CD14-positive monocyte (primary cell): ENCODE measurements around the gene DIPK1A. TPM values are rescaled to one million over a fixed set of nuclear protein-coding genes. Genes with fewer than 3 reads are reported as not detected.

Experiments
- DNase-seq, 3 donors: peaks; one replicate each; pipeline ENCODE4 v3.0.0-alpha.2; 2011 to 2022
- H2AFZ ChIP-seq: 2 replicates; pipeline ENCODE4 v1.6.0; 2012; ENCODE audit warnings: mild to moderate bottlenecking, low read depth, low read length, inconsistent platforms; ENCODE audit not compliant: insufficient read depth, poor library complexity, severe bottlenecking
- H3K27ac ChIP-seq, 2 donors: 1 replicate in 1 of 2; 2 replicates in 1 of 2; pipeline ENCODE4 v1.5.1; 2012 to 2013; ENCODE audit warnings: low read length in 2 of 2, control low read depth in 1 of 2, inconsistent platforms in 1 of 2, low read depth in 1 of 2, mild to moderate bottlenecking in 1 of 2
- H3K27me3 ChIP-seq, 2 donors: one replicate each; pipeline versions ENCODE4 v1.6.0 to v1.6.1; 2011 to 2013; ENCODE audit warnings: low read length in 2 of 2; ENCODE audit not compliant: control insufficient read depth in 2 of 2, insufficient read depth in 2 of 2
- H3K36me3 ChIP-seq, 2 donors: replicated peaks in 1 of 2; 1 replicate in 1 of 2; 2 replicates in 1 of 2; pipeline versions ENCODE4 v1.5.1 to v1.6.1; 2012 to 2013; ENCODE audit warnings: low read length in 2 of 2, control low read depth in 1 of 2, inconsistent platforms in 1 of 2, mild to moderate bottlenecking in 1 of 2; ENCODE audit not compliant: insufficient read depth in 2 of 2, control insufficient read depth in 1 of 2
- H3K4me1 ChIP-seq, 2 donors: 1 replicate in 1 of 2; 2 replicates in 1 of 2; pipeline versions ENCODE4 v1.5.1 to v1.6.1; 2012 to 2013; ENCODE audit warnings: low read length in 2 of 2, control low read depth in 1 of 2, inconsistent platforms in 1 of 2, mild to moderate bottlenecking in 1 of 2, moderate library complexity in 1 of 2; ENCODE audit not compliant: insufficient read depth in 2 of 2, control insufficient read depth in 1 of 2
- H3K4me2 ChIP-seq: replicated peaks from 2 replicates; pipeline ENCODE3; 2012; ENCODE audit warnings: low read length, moderate library complexity, mild to moderate bottlenecking; ENCODE audit not compliant: poor library complexity, severe bottlenecking; ENCODE audit errors: extremely low read depth
- H3K4me3 ChIP-seq, 3 experiments: fragments of 200-600 bp in 1 of 3; sonication (generic) in 1 of 3; replicated peaks in 1 of 3; 1 replicate in 2 of 3; 2 replicates in 1 of 3; pipeline ENCODE4 v1.5.1; 2011 to 2013; ENCODE audit warnings: low read length in 3 of 3, mild to moderate bottlenecking in 3 of 3, control low read depth in 2 of 3, low read depth in 2 of 3, inconsistent platforms in 1 of 3, moderate library complexity in 1 of 3
- H3K79me2 ChIP-seq: 2 replicates; pipeline ENCODE4 v1.6.0; 2012; ENCODE audit warnings: mild to moderate bottlenecking, control low read depth, inconsistent platforms, low read length, moderate library complexity; ENCODE audit not compliant: insufficient read depth
- H3K9ac ChIP-seq: 2 replicates; pipeline ENCODE4 v1.6.0; 2017; ENCODE audit warnings: low read length, mild to moderate bottlenecking; ENCODE audit not compliant: insufficient read depth, poor library complexity, severe bottlenecking
- H3K9me3 ChIP-seq, 2 donors: replicated peaks in 1 of 2; 1 replicate in 1 of 2; 2 replicates in 1 of 2; pipeline versions ENCODE4 v1.5.1 to v1.6.1; 2012 to 2013; ENCODE audit warnings: low read length in 2 of 2, control low read depth in 1 of 2; ENCODE audit not compliant: control insufficient read depth in 1 of 2, insufficient read depth in 1 of 2
- H4K20me1 ChIP-seq: 2 replicates; pipeline ENCODE4 v1.6.0; 2012; ENCODE audit warnings: mild to moderate bottlenecking, low read length, control low read depth, moderate library complexity; ENCODE audit not compliant: insufficient read depth
- H3K27ac Mint-ChIP-seq, 7 donors: one replicate each; pipeline ENCODE4 v1.8.0; 2020; ENCODE audit warnings: mild to moderate bottlenecking in 7 of 7, mixed read lengths in 7 of 7, moderate library complexity in 6 of 7, inconsistent platforms in 2 of 7
- H3K27me3 Mint-ChIP-seq, 3 donors: one replicate each; pipeline ENCODE4 v1.8.0; 2021 to 2022; ENCODE audit warnings: low read depth in 3 of 3, mild to moderate bottlenecking in 3 of 3, mixed read lengths in 3 of 3, moderate library complexity in 3 of 3, inconsistent platforms in 1 of 3
- H3K36me3 Mint-ChIP-seq, 2 donors: one replicate each; pipeline ENCODE4 v1.8.0; 2020; ENCODE audit warnings: mixed read lengths in 2 of 2, inconsistent platforms in 1 of 2, mild to moderate bottlenecking in 1 of 2
- H3K4me1 Mint-ChIP-seq: one replicate; pipeline ENCODE4 v1.8.0; 2020; ENCODE audit warnings: mild to moderate bottlenecking, mixed read lengths
- H3K4me3 Mint-ChIP-seq, 2 donors: one replicate each; pipeline ENCODE4 v1.8.0; 2020; ENCODE audit warnings: mild to moderate bottlenecking in 2 of 2, mixed read lengths in 2 of 2, moderate library complexity in 1 of 2
- H3K9me3 Mint-ChIP-seq, 7 donors: one replicate each; pipeline ENCODE4 v1.8.0; 2020 to 2022; ENCODE audit warnings: mixed read lengths in 7 of 7, mild to moderate bottlenecking in 6 of 7, moderate library complexity in 6 of 7, inconsistent platforms in 2 of 7
- WGBS: methylation state at CpG from one replicate; pipeline ENCODE4 v1.1.5; 2013; ENCODE audit warnings: missing lambda C conversion rate; ENCODE audit not compliant: insufficient coverage; 5-methylcytosine and 5-hydroxymethylcytosine counted together
- intact Hi-C, 2 donors: fragments of 100-400 bp; cut with micrococcal nuclease; formaldehyde crosslinking; loops; one replicate each; pipeline versions ENCODE4 v1.15.0 to v1.15.1; 2023
- polyA plus RNA-seq, 3 donors: library from polyadenylated mRNA; depleted of rRNA in 1 of 3; unstranded in 2 of 3; stranded (reverse) in 1 of 3; fragments of 300-500 nt in 2 of 3; fragments of >200 nt in 1 of 3; fragmentation: Illumina TruSeq in 2 of 3; gene quantifications; 1 replicate in 2 of 3; 2 replicates in 1 of 3; pipeline ENCODE4 v1.2.3, GENCODE V29; 2012 to 2021
- TF ChIP-seq, protein P1 (sequence below): fragments of 200-600 bp; IDR thresholded peaks from one replicate; pipeline ENCODE4 v1.8.0; 2022; ENCODE audit warnings: antibody characterized with exemption, mild to moderate bottlenecking

Gene DIPK1A
- polyA plus RNA-seq, 3 donors = 0.45 to 1.4 (median 0.83) TPM

DNA sequence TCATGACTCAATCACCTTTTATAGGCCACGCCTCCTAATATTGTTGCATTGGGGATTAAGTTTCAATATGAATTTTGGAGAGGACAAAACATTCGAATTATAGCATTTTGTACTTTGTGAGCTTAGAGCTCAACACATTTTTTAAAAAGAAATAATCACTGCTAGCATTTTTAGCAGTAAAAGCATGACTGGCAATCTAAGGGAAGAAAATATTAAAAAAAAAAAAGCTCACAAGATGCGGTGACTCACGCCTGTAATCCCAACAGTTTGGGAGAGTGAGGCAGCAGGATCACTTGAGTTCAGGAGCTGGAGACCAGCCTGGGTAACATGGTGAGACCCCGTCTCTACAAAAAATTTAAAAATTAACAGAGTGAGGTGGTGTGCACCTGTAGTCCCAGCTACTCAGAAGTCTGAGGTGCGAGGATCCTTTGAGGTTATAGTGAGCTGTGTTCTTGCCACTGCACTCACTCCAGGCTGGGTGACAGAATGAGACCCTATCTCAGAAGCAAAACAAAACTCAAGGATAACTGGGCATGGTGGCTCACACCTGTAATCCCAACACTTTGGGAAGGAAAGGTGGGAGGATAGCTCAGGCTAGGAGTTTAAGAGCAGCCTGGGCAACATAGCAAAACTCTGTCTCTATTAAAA is 28.8 kb upstream of the DIPK1A start:
- intact Hi-C loops = no loop called here
- Histone ChIP-seq H3K79me2 (no peaks in the 10 kb centered on the region), H3K27ac (no peak overlapping the region), H3K36me3 (no peaks in the 10 kb centered on the region), H3K4me2 (no peak overlapping the region), H3K9me3 (no peaks in the 10 kb centered on the region), H3K27me3 (no peaks in the 10 kb centered on the region), H3K4me3 (no peak overlapping the region), H4K20me1 (no peaks in the 10 kb centered on the region), H3K9ac (no peak overlapping the region), H2AFZ (no peak overlapping the region), H3K4me1 (peaks cover 0 to under 1% of the 10 kb centered on the region in 2 donors)
- Mint-ChIP-seq H3K36me3 (no peaks in the 10 kb centered on the region), H3K9me3 (no peaks in the 10 kb centered on the region), H3K27me3 (peaks cover 0 to 2% (median 0%) of the 10 kb centered on the region in 3 donors), H3K4me3 (no peak overlapping the region), H3K27ac (peak overlapping the region in 1 of 7 donors; percentile 26), H3K4me1 (peaks cover 4% of the 10 kb centered on the region)
- no peak for DNase-seq
- TF ChIP-seq, protein P1, sequence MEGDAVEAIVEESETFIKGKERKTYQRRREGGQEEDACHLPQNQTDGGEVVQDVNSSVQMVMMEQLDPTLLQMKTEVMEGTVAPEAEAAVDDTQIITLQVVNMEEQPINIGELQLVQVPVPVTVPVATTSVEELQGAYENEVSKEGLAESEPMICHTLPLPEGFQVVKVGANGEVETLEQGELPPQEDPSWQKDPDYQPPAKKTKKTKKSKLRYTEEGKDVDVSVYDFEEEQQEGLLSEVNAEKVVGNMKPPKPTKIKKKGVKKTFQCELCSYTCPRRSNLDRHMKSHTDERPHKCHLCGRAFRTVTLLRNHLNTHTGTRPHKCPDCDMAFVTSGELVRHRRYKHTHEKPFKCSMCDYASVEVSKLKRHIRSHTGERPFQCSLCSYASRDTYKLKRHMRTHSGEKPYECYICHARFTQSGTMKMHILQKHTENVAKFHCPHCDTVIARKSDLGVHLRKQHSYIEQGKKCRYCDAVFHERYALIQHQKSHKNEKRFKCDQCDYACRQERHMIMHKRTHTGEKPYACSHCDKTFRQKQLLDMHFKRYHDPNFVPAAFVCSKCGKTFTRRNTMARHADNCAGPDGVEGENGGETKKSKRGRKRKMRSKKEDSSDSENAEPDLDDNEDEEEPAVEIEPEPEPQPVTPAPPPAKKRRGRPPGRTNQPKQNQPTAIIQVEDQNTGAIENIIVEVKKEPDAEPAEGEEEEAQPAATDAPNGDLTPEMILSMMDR = no peak
- WGBS = 90% methylated on average over 2 of the region's 6 CpGs

DNA sequence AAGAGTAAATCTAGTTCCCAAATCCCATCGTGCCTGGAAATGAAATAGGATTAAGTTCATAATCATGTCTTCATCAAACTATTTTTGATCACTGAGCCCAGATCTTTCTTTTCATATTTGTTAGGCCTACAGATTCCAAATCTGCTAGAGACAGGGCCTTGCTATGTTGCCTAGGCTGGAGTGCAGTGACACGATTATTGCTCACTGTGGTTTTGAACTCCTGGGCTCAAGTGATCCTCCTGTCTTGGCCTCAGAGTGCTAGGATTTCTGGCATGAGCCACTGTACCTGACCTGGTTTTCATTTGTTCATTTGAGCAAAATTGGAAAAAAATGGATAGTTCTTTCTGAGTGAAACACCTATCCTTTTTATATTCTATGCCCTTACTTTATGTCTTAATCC is 28.0 kb upstream of the DIPK1A start:
- Histone ChIP-seq H3K79me2 (no peaks in the 10 kb centered on the region), H2AFZ (no peak overlapping the region), H3K9me3 (no peaks in the 10 kb centered on the region), H3K9ac (no peak overlapping the region), H3K4me2 (no peak overlapping the region), H3K27me3 (no peaks in the 10 kb centered on the region), H3K27ac (no peak overlapping the region), H3K4me1 (no peaks in the 10 kb centered on the region), H3K36me3 (no peaks in the 10 kb centered on the region), H3K4me3 (no peak overlapping the region), H4K20me1 (no peaks in the 10 kb centered on the region)
- H3K27ac Mint-ChIP-seq = no peak overlapping the region
- intact Hi-C loops = no loop called here
- no peak for DNase-seq
- H3K4me3 Mint-ChIP-seq = no peak overlapping the region
- H3K36me3 Mint-ChIP-seq = no peaks in the 10 kb centered on the region
- WGBS = 100% methylated on average over 1 of the region's 2 CpGs
- no peaks in the 10 kb centered on the region for H3K9me3 Mint-ChIP-seq
- H3K4me1 Mint-ChIP-seq = peaks cover 3% of the 10 kb centered on the region
- no peaks in the 10 kb centered on the region for H3K27me3 Mint-ChIP-seq
- TF ChIP-seq, protein P1 = no peak
